ENCODE results near the gene TLR10.
"Not testable (repeated sequence)": the region's sequence is repeated elsewhere in the genome, so short reads cannot be mapped to it uniquely, and the experiment has no call there.

Gene TLR10

DNA sequence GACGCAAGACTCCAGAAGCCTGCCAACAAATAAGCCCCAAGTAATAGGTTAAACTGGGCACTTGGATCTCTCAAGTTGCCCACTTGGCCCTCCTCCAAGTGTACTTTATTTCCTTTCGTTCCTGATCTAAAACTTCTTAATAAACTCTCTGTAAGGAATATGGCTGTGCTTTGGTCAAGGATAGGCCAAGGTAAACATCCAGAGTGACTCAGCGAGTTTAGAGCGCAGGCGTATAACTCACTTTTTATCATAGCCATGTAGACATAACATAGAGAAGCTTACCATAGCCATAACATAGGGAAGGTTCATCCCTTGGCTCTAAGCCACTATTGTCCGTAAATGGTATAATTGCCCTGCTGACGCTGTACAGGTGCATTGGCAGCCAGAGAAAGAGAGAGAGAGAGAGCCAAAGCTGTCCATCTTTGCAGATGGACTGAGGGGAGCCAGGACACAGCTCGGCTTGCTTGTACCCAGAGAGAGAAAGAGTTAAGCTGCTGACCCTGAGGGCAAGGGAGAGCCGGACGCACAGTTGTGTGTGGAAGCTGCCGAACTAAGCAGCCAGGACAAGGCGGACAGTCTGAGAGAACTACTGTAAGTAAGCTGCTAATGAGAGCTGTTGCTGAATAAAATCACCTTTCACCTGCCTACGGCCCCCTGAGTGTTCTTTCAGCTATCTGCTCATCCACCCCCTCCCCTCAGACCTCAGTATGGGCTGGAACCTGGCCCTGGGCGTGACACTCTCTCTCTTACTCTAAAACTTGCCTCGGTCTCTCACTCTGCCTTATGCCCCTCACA is 20.0 kb upstream of the TLR10 start:
- no peak for FAIRE-seq

DNA sequence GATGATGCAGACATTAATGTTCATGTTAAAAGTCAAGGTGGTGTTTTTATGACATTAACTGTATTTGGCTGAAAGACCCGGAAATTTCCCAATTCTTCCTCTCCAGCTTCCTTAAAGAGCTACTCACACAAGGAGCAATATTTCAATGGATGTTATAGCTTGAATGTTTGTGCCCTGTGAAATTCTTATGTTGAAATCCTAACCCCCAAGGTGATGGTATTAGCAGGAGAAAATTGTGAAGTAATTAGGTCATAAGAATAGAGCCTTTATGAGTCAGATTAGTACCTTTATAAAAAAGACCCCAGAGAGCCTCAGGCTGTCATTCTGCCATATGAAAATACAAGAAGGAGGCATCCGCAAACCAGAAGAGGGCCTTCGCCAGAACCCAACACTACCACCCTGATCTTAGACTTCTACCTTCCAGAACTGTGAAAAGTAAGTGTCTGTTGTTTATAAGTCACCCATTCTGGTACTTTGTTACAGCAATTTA is 18.2 kb upstream of the TLR10 start:
- no peak for FAIRE-seq

DNA sequence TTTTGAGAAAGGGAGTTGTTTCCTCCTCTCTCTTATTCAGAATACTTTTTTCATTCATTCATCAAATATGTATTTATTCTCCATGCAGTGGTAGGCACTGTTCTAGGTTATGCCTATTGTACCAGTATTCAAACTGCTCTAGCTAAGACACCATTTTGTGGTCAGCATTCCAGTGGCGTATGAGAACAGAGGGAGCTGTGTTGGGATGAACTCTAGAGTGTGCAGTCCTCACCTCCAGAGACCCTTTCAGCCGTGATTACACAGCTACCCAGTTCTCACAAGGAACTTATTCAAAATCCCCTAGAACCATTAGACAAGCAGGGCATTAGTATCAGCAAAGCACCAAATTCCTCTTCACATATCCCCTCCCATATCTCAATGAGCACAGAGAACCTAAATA is 17.6 kb upstream of the TLR10 start:
- no peak for FAIRE-seq

DNA sequence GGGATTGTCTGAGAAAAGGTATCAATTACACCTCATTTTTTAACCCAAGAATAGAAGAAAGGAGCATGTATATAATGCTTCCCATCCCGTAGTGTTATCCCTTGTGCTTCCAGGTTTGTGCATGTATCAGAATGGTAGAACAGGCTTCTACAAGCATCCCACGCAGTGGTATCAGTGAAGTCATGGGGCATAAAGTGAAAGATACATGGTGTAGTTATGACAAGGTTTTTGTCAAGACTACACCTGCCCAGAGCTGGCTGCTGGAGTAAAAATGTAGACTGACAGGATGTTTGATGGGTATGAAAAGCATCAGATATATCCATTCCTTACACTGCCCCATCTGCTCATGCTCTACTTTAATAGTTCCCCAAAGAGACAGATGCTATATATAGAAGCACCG is 12.3 kb upstream of the TLR10 start:
- no peak for FAIRE-seq

DNA sequence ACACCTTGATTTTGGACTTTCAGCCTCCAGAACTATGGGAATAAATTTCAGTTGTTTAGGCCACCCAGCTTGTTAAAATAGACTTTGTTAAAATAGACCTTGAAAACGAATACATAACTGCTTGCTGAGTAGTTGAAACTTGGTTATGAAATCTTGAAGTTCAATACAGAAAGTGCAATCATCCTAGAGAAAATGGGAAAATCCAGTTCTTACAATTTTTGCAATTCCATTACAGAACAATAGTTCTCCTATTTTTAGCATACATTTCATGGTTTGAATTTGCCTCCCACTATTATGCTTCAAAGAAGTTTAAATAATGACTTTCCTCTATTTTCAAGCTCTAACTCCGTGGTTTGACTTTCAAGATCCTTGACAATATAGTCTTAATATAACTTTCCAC is 11.3 kb upstream of the TLR10 start:
- no peak for FAIRE-seq

DNA sequence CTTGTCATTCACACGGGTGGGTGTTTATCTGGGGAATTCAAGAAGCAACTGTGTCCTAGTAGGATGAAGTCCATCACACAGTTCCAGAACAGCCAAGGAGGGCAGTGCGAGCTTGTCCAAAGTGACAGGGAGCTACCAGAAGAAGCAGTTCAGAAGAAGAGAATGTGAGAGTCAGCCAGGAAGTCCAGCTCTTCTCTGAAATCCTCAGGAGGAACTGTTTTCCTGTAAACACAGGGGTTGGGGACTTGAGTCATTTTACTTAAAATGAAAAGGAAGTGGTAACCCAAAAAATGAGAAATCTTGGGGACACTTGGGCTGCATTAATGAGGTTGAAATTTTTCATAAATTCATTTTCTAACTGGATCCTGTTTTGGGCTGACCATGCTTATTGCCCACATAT is 8.2 kb upstream of the TLR10 start:
- FAIRE-seq = no peak

DNA sequence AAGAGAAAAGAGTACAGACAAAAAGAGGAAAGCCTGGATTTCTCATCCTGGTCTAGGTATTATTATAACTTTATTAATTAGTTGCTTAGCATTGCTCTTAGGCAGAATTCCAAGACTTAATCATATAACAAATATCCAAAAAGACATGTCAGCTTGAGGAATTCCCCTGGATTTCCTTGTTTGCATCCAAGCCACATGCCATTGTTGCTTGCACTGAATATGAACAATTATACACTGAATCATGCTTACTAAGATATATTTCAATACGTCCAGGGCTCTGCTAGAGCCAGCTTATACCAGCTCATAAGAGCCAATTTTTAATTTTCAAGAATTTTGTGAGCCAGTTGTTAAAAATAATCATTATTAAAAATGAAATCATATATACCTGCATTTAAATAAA is 5.5 kb upstream of the TLR10 start:
- FAIRE-seq = no peak

DNA sequence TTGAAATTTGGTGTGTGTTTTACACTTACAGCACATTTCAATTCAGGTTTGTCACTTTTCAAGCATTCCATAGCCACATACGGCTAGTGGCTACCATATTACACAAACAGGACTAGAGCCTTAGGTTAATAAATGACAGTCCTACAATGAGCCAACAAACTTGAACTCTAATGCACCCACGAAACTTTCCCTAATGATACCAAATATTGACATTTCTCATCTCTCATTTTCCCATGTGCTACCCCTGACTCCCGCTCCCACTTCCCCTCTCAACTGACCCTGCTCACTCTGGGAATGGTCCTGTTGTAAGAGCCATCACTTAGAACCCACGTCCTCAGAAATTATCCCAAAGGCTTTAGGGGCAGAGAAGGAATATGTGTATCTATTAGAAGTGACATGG is 4.9 kb upstream of the TLR10 start:
- no peak for FAIRE-seq

DNA sequence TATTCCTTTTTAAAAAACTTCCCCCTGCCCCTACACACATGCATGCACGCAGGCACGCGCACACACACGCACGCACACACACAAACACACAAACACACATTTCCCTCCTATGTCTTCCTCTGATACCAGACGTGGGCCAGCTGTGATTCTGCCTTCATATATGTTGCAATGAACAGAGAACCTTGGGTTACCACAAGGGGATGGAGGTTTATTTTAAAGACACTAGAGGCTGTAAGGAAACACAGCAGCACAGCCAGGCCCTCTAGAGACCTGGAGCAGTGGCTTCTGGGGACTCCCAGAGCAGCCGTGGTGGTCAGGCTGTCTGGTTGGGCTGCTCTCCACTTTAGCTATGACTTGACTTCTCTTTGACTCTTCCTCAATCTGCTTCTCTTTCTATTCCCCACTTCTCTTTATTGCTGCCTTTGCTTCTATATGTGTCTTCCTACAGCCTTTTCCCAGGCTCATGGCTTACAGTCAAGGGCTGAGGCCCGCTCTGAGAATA is 3.2 kb upstream of the TLR10 start:
- no peak for FAIRE-seq

DNA sequence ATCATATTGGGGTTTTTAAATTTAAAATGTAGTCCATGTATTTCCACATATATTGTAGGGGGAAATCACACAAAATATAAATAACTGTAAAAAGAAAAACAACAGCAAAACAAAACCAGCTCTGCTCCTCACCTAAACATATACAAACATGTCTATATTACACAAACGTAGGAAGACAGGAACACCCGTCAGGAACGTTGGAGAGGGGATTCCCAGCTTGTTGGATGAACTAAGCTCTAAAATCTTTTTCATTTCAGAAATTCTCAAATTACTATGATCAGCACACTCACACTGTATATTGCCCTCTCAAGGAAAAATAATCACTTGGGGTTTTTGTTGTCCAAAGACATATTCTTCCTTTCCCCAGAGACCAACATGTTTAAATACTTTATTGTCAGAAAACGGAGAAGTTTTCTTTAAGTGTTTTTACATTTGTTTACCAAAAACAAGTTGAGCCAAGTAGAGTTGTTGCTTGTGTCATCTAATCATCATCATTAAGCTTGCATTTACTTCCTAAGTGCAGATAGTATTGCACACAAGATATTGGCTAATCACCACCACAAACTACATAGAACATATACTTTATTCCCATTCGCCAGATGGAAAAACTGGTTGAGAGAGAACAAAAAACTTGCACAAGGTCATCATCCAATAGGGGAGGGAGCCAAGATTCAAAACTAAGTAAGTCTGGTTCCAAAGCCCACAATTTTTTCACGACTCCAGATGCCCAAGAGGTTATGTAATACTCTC is 2.4 kb upstream of the TLR10 start:
- FAIRE-seq = no peak

DNA sequence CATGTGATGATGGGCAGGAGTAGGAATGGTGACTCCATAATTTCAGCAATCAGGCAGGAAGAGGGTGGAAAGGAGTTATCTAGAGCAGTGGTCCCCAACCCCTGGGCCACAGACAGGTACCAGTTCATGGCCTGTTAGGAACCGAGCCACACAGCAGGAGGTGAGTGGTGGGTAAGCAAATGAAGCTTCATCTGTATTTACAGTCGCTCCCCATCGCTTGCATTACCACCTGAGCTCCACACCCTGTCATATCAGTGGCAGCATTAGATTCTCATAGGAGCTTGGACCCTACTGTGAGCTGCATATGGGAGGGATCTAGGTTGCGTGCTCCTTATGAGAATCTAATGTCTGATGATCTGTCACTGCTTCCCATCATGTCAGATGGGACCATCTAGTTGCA is 1.4 kb upstream of the TLR10 start:
- no peak for FAIRE-seq

DNA sequence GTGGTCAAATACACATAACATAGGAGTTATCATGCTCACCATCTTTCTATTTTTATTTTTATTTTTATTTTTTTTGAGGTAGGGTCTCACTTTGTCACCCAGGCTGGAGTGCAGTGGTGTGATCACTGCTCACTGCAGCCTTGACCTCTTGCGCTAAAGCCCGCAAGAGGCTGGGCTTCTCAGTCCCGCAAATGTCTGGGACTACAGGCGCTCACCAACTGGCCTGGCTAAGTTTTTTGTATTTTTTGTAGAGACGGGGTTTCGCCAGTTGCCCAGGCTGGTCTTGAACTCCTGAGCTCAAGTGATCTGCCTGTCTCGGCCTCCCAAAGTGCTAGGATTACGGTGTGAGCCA is 295 bp upstream of the TLR10 start:
- FAIRE-seq = no peak

DNA sequence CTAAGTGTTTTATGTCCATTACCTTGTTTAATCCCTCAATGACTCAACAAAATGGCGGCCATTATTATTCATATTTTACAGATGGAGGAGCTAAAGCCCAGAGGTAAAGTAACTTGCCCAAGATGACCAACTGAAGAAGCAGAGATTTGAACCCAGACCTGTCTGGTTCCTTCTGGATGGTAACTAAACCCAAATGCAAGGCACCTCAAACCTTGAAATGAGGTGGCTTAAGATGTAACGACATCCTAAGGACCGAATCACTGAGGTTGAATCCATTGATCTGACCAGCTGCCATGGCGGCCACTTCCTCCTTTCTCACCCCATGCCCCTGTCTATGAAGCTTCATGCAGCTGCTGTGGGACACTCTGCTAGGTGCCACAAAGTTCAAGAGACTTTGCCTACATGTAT is 932 bp downstream of the TLR10 start:
- no peak for FAIRE-seq

DNA sequence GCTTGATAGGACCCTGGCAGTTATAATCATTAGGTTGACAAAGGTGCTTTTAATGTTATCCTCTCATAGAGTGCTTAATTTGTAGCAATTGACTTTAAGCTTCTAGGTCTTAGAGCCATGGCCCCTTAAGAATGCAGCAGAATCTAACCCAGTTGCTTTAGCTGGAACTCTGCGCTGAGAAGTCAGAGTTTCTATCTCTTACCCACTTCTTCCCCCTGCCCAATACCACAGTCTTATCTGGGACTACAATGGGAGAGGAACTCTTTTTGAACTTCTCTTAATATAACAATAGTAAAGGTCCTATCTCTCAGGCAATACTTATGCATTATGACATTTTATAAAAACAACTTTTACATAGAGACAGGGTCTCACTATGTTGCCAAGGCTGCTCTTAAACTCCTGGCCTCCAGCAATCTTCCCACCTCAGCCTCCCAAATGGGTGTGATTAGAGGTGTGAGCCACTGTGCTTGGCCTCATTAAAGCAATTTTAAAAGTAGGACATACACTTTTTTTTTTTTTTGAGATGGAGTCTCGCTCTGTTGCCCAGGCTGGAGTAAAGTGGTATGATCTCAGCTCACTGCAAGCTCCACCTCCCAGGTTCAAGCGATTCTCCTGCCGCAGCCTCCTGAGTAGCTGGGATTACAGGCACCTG is 1.8 kb downstream of the TLR10 start:
- FAIRE-seq = no peak

DNA sequence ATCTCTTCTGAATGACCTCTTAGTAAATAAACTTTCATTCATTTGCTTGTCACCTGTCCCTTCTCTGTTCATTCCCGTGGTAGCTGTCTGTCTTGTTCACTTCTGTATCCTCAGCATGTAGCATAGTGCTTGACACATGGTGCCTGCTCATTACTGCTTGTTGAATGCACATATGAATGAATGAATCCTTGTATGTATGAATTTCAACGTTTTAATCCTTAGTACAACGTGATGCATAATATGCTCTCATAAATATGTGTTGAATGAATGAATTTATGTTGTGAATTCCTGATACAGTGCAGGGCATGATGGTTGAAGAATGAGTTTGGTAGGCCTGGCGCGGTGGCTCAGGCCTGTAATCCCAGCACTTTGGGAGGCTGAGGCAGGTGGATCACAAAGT is 3.0 kb downstream of the TLR10 start:
- FAIRE-seq = no peak

DNA sequence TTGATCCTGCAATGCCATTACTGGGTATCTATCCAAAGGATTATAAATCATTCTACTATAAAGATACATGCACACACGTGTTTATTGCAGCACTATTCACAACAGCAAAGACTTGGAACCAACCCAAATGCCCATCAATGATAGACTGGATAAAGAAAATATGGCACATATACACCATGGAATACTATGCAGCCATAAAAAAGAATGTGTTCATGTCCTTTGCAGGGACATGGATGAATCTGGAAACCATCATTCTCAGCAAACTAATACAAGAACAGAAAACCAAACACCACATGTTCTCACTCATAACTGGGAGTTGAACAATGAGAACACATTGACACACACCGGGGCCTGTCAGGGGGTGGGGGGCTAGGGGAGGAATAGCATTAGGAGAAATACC is 4.9 kb downstream of the TLR10 start:
- not testable (repeated sequence) for FAIRE-seq

DNA sequence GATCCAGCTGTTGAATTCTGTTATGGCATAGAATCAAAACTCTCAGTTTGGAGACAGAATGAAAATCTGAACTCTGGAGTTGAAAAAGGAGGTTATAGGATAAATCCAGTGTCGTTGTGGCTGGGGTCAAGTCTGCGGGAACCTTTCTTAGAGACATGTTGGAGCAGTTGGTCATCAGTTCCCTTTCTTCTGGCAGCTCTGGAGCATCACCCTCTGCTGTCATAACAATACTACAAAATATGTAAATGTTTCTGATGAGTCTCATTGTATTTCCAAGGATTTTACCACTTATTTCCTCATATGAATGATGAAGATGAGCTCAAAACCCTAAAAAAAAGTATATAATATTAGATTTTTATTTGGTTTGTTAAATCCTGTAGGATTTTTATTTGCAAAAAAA is 7.5 kb downstream of the TLR10 start:
- peak; percentile 40 for FAIRE-seq

DNA sequence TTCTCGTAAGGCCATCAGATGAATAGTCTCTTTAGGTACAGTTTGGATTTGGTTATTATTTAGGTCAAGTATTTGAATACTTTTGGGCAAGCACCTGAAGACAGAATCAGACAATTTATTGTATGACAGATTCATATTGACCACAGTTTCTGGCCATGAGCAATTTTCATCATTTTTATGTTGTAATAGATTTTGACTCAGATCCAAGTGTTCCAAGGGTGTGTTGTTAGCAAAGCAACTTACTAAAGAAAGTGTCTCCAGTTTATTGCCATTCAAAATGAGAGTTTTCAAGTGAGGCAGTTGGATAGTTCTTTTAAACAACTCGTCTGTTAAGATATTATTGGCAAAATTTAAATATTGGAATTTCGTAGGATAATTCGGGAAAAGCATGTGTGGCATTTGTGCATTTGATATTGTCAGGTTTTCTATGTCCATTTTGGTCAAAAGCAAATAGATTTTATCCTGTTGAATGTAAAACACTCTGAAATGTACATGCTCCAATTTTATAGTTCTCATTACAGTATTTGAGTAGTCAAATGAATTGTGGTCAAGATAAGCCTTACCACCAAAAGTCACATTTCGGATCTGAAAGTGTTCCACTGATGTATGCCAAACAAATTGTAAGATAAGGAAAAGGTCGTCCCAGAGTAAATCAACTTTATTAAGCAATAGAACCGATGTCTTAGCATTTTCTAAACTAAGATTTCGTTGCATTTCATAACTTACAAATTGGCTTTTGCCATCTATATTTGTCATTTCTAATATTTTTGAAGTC is 8.4 kb downstream of the TLR10 start:
- FAIRE-seq = no peak

DNA sequence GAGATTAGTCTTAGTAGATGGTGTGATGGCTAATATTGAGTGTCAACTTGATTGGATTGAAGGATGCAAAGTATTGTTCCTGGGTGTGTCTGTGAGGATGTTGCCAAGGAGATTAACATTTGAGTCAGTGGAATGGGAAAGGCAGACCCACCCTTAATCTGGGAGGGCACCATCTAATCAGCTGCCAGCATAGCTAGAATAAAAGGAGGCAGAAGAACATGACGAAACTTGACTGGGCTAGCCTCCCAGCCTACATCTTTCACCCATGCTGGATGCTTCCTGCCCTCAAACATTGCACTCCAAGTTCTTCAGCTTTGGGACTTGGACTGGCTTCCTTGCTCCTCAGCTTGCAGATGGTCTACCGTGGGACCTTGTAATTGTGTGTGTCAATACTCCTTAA is 12.5 kb downstream of the TLR10 start:
- not testable (repeated sequence) for FAIRE-seq

DNA sequence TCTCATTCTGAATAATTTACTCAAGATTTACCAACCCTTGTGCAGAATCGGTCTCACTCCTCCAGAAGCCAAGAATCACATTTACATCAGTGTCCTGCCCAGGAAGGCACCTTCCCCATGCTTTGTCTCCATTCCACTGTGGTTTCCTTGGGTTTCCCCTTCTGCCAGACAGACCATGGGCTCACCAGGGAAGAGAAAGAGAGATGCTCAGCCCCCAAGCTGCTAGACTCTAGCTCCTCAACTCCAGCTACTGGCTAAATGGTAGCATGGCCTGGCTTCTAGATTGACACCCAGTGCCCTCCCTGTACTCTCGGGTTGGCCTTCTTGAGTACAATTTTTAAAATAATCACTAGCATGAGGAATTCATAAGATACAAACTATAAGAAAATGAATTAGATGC is 12.9 kb downstream of the TLR10 start:
- FAIRE-seq = no peak

DNA sequence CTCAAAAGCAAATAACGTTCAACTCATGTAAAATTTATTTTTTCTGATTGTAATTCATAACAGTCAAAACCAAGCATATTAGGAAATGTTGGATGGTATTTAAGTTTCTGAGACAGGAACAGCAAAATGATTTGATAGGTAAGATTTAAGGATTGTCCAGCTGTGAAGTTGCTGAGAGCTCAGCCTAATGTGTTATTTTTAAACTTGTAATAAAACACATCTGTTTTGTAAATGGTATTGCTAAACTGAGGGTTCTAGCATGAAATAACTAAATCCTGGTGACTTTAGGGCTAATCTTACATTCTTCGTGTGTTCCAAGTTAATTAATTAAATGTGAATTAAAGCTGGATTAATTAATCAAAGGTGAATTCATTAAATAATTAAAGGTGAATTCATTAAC is 13.3 kb downstream of the TLR10 start:
- no peak for FAIRE-seq

DNA sequence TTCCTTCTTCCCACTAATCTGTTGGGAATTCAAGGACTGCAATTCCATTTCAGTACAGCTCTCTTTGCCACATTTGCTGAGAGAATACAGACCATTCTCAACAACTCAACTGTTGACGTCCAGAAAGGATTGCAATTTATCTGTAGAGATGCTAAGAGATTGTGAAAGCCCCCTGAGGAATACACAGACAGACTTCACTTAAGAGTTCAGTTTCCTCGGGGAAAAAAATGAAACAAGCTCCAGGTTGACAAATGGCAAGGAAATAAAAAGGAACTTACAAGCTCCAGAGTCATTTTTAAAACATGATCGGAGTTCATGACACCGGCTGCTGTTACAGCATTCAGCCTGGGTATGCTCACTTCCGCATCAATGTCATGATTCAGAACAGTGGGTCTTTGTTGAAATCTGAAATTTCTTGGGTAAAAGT is 13.8 kb downstream of the TLR10 start:
- no peak for FAIRE-seq

DNA sequence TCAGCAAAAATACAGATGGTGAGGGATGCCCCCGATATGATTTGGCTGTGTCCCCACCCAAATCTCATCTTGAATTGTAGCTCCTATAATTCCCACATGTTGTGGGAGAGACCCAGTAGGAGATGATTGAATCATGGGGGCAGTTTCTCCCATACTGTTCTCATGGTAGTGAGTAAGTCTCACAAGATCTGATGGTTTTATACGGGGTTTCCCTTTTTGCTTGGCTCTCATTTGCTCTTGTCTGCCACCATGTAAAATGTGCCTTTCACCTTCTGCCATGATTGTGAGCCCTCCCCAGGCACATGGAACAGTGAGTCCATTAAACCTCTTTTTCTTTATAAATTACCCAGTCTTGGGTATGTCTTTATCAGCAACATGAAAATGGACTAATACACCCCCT is 15.8 kb downstream of the TLR10 start:
- FAIRE-seq = not testable (repeated sequence)

Measured in A204.1 (cell line).